ENCODE results near the gene AP5Z1. TPM values are rescaled to one million over a fixed set of nuclear protein-coding genes. Genes with fewer than 3 reads are reported as not detected.

Gene AP5Z1
- total RNA-seq, 1 experiment from 2014 or later, result 38.3 TPM

GRCh38 chr7:4738711-4739527, 36.5 kb upstream of the AP5Z1 start:
- Mint-ChIP-seq H3K9me3 (no peaks in the 10 kb centered on the region; a peak in 1 of 5 replicates), H3K27ac (peak overlapping the region in 2 of 3 experiments; percentile 15 to 85; a peak in 3 of 7 replicates), H3K36me3 (ENCODE audit: insufficient read depth in 1 of 3, low read depth in 3 of 3) (peaks cover 13 to 24% (median 21%) of the 10 kb centered on the region in 3 experiments), H3K4me3 (peak overlapping the region in 1 of 2 experiments; percentile 31; a peak in 3 of 5 replicates), H3K4me1 (peaks cover 17% of the 10 kb centered on the region in 2 experiments), H3K27me3 (ENCODE audit: low read depth) (peaks cover 69% of the 10 kb centered on the region)
- Histone ChIP-seq H3K79me1 (ENCODE audit: insufficient read depth, low read depth, low read length, poor library complexity, severe bottlenecking) (no peaks in the 10 kb centered on the region), H3K27ac (ENCODE audit: insufficient read length, low read depth, low read length) (no peak overlapping the region), H4K8ac (replicated peaks; ENCODE audit: insufficient read length, low read depth, low read length) (no peak overlapping the region), H2BK120ac (ENCODE audit: low read depth, low read length, poor library complexity, severe bottlenecking) (no peak overlapping the region), H3K9me3 (ENCODE audit: control insufficient read depth, low read depth, low read length) (no peaks in the 10 kb centered on the region), H3K4me2 (ENCODE audit: insufficient read depth, insufficient read length, low read length) (no peak overlapping the region), H3K23ac (ENCODE audit: insufficient read length, low read depth, low read length) (no peak overlapping the region), H2BK20ac (ENCODE audit: low read depth, low read length, poor library complexity, severe bottlenecking) (no peak overlapping the region), H3K9ac (ENCODE audit: extremely low read depth, insufficient read length, low read length) (no peak overlapping the region), H4K91ac (ENCODE audit: insufficient read length, low read depth, low read length) (no peak overlapping the region), H3K4me1 (ENCODE audit: insufficient read depth, low read length) (no peaks in the 10 kb centered on the region; the same call in 1 of the 2 replicates), H3T11ph (ENCODE audit: low read length) (no peak overlapping the region), H2AFZ (ENCODE audit: low read length) (no peak overlapping the region), H2BK5ac (ENCODE audit: insufficient read length, low read length) (no peak overlapping the region), H4K5ac (ENCODE audit: insufficient read length, low read depth, low read length) (no peak overlapping the region), H3K79me2 (ENCODE audit: insufficient read depth, low read length) (no peaks in the 10 kb centered on the region), H2BK12ac (ENCODE audit: insufficient read length, low read depth, low read length) (no peak overlapping the region), H3K27me3 (ENCODE audit: insufficient read depth, low read length) (peaks cover under 1% of the 10 kb centered on the region; the same call in 1 of the 2 replicates), H2BK15ac (ENCODE audit: low read depth, low read length) (no peak overlapping the region), H3K56ac (ENCODE audit: insufficient read length, low read depth, low read length) (no peak overlapping the region), H3K14ac (ENCODE audit: insufficient read depth, low read length) (no peak overlapping the region), H3K4ac (ENCODE audit: low read depth, low read length) (no peak overlapping the region), H3K18ac (ENCODE audit: insufficient read length, low read depth, low read length) (no peak overlapping the region), H2AK5ac (ENCODE audit: insufficient read length, low read length) (no peak overlapping the region), H4K20me1 (ENCODE audit: control insufficient read depth, insufficient read depth, insufficient read length) (no peaks in the 10 kb centered on the region), H3K23me2 (ENCODE audit: insufficient read length, low read depth, low read length, poor library complexity, severe bottlenecking) (no peaks in the 10 kb centered on the region)
- DNase-seq, result peak; percentile 80
- no CpG with 5 or more reads among the region's 23 CpGs for whole genome bisulfite sequencing (ENCODE audit: extremely low coverage, insufficient read length, low lambda C conversion rate)
- no peak for TF ChIP-seq CTCF (conservative IDR thresholded peaks at IDR 0.05)

All from H9 (cell line).